GM12892 (cell line): ENCODE results near the gene ARHGEF26.

ENCODE experiments used
- DNase-seq: peaks from one replicate; pipeline ENCODE4 v3.0.0; 2011; ENCODE audit not compliant: insufficient read length
- FAIRE-seq: peaks from 2 replicates; lab custom pipeline; 2011; peaks lifted over from hg19 to GRCh38; lab: Jason Lieb, UNC
- POLR2A ChIP-seq: IDR thresholded peaks from 2 replicates; pipeline ENCODE4 v1.6.1; 2011; ENCODE audit warnings: low read depth, low read length, control low read depth
- POLR2AphosphoS5 ChIP-seq: IDR thresholded peaks from 2 replicates; pipeline ENCODE4 v1.6.1; 2011; ENCODE audit warnings: low read depth, low read length, control low read depth
- TAF1 ChIP-seq: IDR thresholded peaks from 2 replicates; pipeline ENCODE4 v1.6.1; 2011; ENCODE audit warnings: low read depth, mild to moderate bottlenecking, control low read depth, low read length, borderline replicate concordance

The ARHGEF26 gene

DNA sequence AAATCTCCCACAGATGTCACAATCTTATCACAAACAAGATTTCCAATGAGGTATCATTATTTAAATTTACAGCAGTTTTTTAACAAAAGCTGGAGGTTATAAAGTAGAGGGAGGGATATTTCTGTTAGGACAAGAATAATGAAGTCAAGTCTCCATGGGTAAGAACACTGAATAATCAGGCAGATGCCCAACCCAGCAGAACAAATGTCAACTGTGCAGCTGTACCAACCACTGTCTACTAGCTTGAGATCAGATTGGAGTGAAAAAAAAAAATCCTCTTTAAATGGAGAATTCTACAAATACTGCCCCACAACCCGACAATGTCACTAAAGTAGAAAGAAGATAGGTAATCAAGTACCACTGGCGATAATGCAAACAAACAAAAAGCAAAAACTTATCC is 172.8 kb downstream of the ARHGEF26 start:
- DNase-seq: no peak
- FAIRE-seq: no peak
- TF ChIP-seq POLR2A: no peak
- no peak for TF ChIP-seq POLR2AphosphoS5
- TF ChIP-seq TAF1: no peak

DNA sequence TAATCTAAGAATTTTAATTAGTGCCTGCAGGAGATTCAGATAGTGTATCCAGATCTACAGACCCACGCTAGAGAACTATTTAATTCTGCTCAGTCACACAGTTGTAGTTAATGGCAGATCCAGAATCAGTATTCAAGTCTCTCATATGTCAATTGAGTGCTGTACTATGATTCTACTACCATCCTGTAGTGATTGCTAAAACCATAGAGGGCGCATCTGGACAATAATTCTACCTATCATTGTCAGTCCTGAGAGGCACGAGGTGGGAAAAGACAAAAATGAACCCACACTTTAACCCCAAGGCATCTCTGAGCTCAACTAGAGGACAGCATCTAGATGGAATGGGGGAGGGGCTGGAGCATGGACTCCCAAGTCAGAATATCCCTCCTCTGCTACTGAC is 180.4 kb downstream of the ARHGEF26 start:
- DNase-seq (no peak), FAIRE-seq (no peak)
- TF ChIP-seq POLR2A (no peak), TAF1 (no peak), POLR2AphosphoS5 (no peak)

DNA sequence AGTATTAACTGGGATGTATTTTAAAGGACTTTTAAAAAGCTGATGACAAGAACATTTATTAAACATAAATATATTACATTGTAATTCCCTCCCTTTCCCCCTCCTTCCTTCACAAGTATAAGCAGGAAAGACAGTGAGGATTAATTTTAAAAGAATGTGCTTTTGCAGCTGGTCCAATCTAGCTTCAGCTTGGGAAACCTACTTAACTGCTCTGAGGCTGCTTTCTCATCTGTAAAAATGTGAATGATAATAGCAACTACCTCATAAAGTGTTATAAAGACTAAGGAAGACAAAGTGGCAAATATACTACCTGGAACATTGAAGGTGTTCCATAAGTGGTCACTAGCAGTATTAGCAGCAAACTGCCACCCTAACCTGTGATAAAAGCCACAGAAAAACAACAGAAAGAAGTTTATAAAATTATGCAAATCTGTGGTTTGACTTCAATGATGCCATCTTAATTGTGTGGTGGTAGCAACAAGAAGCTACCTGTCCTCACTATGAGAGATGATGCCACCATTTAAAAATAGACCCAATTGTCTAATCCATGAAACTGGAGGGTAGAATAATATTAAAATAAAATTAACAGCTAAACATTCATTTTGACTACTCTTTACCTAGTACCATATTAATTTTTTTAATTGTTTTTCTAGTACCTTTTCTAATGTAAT is 183.1 kb downstream of the ARHGEF26 start:
- FAIRE-seq: no peak

DNA sequence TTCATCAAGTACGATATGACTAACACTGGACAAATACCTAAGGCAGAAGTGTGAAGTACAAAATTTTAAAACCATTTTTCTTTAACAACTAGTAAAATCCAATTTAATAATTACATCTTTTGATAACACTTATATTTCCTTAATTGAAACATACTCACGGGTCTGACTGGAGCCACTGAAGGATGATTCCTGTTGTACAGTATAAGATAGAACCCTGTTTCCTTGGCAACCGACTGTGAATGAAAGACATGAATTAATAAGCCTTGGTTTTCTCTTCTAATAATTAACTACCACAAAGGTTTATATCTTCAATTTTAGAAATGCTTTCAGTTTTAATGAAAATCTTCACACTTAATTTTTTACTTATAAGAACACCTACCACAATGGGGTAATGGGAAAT is 183.7 kb downstream of the ARHGEF26 start:
- TF ChIP-seq TAF1 (no peak), POLR2A (no peak), POLR2AphosphoS5 (no peak)
- FAIRE-seq: no peak
- no peak for DNase-seq

More for the DNA sequence above, 183.1 kb downstream of the ARHGEF26 start:
- no peak for DNase-seq
- TF ChIP-seq POLR2AphosphoS5 (no peak), TAF1 (no peak), POLR2A (no peak)

DNA sequence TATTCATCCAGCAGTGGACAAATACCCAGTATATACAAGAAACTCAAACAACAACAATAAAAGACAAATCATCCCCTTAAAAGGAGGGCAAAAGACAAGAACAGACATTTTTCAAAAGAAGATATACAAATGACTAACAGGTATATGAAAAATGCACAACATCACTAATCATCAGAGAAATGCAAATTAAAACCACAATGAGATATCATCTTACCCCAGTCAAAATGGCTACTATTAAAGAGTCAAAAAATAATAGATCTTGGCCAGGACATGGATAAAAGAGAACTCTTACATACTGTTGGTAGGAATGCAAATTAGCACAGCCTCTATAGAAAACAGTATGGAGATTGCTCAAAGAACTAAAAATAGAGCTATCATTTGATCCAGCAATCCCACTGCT is 186.2 kb downstream of the ARHGEF26 start:
- TF ChIP-seq POLR2AphosphoS5: no peak
- TF ChIP-seq POLR2A: no peak
- TF ChIP-seq TAF1: no peak
- FAIRE-seq (no peak), DNase-seq (no peak)
